Iris pigment epithelial cell (primary cell): ENCODE data around the gene ATOSB.
"Not testable (repeated sequence)": the region's sequence is repeated elsewhere in the genome, so short reads cannot be mapped to it uniquely, and the experiment has no call there.

Source experiments
- DNase-seq: peaks from one replicate; pipeline ENCODE4 v3.0.0-alpha.2; 2011; ENCODE audit warnings: low read depth

Gene ATOSB, protein sequence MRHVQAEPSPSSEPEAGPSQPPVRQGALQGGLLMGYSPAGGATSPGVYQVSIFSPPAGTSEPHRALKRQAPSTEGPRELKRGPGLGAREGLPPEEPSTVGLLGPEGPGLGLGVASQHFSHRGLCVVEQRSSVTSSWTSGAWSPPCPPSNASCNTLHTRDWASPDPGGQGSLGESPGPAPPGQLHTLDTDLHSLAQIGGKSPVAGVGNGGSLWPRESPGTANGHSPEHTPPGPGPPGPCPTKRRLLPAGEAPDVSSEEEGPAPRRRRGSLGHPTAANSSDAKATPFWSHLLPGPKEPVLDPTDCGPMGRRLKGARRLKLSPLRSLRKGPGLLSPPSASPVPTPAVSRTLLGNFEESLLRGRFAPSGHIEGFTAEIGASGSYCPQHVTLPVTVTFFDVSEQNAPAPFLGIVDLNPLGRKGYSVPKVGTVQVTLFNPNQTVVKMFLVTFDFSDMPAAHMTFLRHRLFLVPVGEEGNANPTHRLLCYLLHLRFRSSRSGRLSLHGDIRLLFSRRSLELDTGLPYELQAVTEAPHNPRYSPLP

DNA sequence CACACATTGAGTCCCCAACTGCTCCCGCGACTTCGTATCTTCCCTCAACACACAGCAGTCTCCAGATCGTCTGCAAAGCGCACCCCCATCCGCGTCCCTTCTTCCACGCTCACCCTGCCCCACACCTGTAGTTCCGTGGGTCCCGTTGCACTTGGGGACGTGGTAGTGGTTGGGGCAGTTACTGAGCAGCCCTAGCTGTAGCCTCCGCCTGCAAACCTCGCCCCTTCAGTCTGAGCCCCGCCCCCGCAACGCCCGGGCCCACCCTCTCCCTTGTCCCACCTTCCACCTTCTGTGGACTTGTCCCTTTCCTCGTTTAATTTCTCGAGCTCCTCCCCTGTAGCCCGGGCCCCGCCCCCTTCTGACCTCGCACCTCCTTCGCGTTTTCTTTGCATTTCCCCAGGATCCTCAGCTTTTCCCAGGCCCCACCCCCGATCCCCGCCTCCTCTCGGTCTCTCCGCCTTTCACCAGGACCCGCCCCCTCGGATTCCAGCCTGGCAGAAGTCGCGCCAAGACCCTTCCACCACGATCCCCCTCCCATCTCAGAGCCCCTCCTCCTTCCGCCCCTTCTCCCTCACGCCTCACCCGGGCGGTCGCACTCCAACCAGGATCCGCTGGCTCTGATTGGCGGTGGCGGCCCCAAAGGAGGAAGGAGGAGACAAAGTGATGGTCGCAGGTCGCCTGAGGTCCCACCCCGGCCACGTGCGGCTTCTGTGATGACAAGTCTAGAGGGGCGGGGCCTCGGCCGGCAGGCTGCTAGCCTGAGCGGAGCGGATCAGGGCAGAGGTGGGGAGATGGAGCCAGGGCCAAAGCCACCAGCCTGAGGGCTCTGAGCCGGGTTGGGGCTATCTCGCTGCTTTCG lies at the start of gene ATOSB:
Gene ATOSB (minus strand): TSS at position 183 of the 859 bp plus-strand sequence. CDS start 7,588 bp downstream, outside the sequence.
- peak; percentile 97 for DNase-seq

DNA sequence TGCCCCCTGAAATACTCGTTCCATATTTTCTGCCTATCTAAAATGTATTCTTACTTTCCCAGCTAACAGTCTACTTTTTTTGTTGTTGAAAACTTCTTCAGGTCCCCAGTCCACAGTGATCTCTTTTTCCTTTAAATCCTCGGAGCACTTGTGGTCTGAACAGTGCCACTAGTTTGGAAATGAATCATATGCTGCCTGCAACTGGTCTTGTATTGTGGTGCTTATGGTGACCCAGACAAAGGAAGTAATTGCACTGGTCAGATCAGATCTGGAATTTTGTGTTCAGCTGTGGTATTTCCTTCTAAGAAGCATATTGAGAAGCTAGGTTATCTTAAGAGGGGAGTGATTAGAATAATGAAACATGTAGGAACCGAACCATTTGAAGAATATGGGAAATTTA lies 49.0 kb upstream of the ATOSB start:
- peak; percentile 84 for DNase-seq

DNA sequence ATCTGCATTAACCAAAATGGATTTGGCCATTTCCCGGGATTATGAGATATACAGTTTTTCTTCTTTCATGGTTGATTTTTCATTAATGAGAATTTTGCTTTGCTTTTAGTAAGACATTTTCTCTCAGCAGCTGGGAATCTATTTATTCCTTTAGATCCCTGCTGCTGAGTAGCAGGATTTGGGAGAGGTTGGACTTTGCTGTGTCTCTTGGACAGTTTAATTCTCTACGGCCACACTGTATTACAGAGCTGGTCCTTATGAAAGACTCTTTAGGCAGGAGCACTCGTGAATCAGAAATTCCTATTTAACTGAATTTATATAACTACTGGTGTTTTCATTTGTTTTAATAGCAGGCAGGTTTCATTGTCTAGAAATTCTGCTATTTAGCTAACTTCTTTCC lies 47.8 kb upstream of the ATOSB start:
- DNase-seq, result no peak

DNA sequence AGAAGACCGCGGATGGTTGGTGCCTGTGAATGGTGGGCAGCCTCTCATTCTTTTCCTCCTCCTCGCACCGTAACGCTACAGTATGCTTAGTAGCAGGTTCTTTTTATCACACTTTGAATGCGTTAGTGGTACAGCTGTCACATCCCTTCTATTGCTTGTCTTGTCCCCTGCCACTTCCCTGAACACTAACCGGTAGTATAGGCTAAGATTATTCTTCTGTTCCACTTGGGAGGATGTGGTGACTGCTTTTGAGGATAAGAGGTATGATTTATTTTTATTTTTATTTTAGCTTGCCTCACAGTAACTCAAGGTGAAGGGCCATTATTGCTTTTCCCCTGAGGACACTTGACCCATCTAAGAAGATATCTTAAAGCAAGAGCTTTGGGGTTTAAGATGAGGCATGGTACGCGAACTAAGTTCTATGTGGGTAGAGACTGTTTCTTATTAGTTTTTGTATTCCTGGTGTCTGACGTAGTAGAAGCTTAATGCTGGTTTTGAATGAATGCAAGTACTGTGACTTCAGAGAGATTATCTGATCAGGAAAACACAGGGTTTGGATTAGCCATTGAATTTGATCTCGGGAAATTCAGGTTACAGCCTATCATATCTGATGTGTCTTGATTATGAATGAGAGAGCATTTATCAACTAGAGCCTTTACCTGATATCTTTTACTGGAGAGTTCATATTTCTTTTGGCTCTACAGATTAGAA lies 47.1 kb upstream of the ATOSB start:
- DNase-seq, result peak; percentile 22

DNA sequence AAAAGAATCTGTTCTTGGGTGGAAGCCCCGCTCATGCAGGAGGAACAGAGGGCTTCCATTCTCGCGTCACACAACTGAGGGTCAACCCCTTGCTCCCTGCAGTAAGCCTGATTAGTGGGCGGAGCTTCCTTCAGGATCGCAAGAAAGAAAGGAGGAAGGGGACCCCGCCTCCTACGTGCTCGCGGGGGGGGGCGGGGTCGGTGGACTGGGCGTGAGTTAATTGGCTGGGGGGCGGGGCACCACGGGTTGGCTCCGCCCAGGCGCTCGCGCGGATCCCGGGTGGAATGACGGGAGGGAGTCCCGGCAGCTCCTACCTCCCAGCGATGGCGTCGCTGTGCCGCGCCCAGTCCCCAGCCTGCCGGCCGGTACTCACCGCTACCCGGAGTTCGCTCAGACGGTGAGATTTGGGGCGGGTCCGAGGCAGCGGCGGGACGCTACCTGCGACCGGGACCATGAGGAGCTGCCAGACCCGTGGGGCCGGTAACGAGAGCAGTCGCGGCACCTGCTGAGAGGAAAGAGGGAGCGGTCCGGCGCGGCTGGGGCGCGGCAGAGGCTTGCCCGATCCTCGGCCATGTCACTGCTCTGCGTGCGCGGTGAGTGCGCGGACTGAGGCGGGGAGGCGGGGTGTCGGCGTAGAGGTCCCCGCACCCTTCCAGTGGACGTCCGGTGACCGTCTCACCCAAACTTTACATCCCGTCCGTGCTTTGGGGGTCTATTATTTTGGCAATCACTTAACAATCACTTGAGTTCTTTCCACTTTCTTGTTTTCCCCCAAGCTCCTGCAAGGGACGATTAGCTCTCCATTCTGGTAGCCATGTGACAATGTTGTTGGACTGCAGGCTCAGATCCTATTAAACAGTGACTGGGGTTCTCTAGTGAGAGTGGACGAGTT lies 46.3 kb upstream of the ATOSB start, which contains the start of gene UNC13B:
Gene UNC13B (plus strand): TSS at position 297 of the 892 bp plus-strand sequence. CDS start 275 bp downstream, at position 572.
- DNase-seq, result peak; percentile 89

DNA sequence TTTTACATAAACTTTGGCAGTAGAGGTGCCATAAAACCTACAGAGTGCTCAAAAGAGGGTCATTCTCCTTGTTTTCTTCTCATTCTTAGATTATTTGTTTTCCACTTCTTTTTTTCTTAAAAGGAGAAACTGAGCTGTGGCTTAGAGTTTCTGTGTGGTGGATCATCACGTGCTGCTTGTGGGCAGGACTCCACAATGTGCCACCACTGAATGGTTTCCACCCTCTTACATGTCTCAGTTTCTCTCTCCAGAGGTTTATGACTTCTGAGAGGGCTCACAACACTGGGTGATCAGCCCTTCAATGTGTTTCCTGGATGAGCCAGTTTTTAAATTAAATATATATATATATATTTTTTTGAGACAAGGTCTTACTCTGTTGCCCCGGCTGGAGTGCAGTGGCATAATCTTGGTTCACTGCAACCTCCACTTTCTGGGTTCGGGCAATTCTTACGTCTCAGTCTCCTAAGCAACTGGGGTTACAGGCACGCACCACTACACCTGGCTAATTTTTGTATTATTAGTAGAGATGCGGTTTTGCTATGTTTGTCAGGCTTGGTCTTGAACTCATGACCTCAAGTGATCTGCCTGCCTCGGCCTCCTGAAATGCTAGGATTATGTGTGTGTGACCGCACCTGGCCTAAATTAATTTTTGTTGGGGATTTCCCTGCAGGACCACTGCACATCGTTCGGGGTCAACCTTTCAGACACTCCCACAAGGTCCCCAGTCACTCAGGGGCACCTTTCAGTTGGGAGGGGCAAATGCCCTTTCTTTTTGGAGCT lies 43.0 kb upstream of the ATOSB start:
- DNase-seq, result no peak

DNA sequence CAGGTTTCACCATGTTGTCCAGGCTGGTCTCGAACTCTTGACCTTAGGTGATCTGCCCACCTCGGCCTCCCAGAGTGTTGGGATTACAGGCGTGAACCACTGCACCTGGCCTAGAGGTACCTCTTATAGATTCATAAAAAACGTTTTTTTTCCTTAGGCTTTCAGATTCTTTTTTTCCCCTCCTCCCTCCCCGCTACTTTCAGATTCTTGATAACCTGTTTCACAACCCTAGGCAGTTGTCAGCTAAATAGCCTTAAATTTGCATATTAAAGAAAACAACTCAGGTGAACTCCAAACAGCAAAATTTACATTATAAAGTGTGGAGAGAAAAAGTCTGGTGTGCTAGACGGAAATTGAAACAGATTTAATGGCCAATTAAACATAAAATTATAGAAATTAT lies 42.2 kb upstream of the ATOSB start:
- not testable (repeated sequence) for DNase-seq

DNA sequence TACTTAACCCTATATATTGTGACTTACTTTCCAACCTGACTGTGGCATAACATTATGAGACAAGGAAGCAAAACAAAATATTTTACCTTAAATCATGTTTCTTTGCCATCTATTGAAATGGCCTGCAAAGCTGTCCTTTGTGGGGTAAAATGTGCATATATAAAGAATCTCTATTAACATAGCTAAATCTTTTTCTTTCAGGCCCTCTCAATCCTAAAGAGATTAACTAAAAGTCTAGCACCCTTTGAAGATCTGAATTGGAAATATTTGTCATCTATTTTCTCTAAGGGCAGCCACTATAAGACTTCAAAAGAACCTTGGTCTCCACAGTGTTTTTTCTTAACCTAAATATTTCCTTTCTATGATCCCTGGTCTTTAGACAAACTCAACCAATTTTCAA lies 41.1 kb upstream of the ATOSB start:
- DNase-seq, result no peak

DNA sequence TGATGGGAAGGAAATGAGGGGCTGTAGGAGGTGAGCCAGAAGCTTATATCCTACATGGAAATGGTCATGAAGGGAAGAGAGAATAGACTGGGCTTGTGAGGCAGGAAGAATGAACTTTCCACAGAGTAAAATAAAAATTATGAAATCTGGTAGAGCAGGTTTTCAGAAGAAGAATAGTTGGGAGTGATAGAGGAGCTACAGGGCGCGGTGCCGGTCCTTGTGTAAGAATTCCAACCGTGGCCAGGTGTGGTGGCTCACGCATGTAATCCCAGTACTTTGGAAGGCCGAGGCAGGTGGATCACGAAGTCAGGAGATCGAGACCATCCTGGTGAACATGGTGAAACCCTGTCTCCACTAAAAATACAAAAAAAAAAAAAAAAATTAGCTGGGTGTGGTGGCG lies 37.3 kb upstream of the ATOSB start:
- DNase-seq, result no peak

DNA sequence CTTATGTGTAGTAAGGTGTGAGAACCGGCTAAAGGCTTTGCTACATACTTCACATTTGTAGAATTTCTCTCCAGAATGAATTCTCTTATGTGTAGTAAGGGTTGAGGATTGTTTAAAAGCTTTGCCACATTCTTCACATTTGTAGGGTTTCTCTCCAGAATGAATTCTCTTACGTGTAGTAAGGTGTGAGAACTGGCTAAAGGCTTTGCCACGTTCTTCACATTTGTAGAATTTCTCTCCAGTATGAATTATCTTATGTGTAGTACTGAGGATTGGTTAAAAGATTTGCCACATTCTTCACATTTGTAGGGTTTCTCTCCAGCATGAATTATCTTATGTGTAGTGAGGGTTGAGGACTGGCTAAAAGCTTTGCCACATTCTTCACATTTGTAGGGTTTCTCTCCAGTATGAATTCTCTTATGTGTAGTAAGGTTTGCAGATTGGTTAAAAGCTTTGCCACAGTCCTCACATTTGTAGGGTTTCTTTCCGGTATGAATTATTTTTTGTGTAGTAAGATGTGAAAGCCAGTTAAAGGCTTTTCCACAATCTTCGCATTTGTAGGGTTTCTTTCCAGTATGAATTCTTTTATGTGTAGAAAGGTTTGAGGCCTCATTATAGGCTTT lies 32.4 kb upstream of the ATOSB start:
- DNase-seq, result not testable (repeated sequence)

DNA sequence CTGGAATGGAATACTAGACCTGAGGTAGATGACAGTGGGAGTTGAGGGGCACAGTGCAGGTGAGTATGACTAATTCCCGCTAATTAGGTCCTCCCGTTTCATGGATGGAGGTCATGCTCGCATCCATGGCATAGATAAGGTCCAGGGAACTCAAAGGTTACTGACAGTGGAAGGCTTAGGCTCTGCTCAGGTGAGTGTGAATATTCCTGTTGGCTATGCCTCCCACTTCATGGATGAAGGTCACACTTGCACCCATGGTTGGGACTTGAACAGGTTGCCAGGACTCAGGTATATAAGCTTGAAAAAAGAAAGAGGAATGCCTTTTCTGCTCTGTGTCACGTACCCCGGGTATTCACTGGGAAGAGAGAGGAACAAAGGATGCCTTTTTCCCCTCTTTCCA lies 26.4 kb upstream of the ATOSB start:
- DNase-seq, result no peak

DNA sequence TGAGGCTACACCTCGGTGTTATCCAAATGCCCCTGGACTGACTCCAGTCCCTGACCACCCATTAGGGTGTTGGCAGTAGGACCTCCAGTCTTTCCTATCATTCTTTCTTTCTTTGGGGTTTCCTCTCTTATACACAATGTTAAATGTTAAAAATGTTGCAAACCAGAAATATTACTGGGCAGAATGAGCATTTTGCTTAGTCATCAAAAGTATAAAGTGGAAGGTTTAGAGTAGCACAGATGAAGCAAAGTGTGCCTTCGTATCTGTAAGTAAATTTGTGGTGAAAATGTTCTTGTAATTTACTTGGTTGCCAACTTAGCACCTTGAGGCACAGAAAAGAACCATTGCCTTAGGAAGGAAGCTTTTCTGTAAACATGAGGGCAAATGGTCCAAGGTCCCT lies 24.4 kb upstream of the ATOSB start:
- DNase-seq, result no peak

DNA sequence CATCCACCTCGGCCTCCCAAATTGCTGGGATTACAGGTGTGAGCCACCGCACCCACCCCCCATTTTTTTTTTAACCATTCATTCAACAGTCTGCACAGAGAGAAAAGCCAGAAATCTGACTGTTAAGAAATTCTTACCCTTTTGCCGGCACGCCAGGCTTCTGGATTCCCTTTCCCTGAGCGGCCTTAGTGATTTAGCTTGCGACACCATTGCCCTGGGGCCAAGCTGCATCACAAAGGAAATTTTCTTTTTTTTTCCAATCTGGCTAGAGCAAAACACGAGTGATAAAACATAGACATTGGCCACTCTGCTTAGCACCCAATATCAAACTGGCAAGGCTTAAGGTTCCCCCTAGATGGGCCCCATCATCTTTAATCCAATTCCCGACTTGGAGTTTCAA lies 21.2 kb upstream of the ATOSB start:
- no peak for DNase-seq

DNA sequence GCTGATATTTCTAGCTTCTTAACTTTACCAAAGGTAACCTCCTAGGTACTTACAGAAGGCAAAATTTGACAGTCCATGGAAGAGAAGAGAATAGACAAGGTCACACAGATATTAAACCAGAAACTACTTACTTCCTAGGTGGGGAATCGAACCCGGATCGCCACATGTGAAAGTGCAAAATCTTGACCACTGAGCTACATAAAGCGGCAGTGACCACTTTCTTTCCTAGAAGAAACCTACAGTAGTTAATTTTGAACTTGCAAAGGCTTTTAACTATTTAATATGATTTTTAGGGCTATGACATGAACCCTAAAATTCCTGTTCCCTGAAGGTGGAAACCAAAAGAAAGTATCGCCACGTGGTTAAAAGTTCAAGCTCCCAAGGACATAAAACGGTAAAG lies 20.3 kb upstream of the ATOSB start:
- DNase-seq, result no peak

DNA sequence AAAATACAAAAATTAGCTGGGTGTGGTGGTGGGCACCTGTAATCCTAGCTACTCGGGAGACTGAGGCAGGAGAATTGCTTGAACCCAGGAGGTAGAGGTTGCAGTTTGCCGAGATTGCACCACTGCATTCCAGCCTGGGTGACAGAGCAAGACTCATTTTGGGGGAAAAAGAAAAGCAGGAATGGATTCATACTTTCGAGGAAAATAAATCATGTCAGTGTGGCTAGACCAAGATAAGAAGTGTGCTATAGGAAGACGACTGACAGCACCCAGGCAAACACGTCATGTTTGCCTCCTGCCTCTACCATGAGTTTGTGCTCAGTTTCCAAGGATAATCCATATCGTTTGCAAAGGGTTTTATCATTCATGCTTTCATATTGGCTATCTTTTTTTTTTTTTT lies 19.3 kb upstream of the ATOSB start:
- DNase-seq, result no peak

DNA sequence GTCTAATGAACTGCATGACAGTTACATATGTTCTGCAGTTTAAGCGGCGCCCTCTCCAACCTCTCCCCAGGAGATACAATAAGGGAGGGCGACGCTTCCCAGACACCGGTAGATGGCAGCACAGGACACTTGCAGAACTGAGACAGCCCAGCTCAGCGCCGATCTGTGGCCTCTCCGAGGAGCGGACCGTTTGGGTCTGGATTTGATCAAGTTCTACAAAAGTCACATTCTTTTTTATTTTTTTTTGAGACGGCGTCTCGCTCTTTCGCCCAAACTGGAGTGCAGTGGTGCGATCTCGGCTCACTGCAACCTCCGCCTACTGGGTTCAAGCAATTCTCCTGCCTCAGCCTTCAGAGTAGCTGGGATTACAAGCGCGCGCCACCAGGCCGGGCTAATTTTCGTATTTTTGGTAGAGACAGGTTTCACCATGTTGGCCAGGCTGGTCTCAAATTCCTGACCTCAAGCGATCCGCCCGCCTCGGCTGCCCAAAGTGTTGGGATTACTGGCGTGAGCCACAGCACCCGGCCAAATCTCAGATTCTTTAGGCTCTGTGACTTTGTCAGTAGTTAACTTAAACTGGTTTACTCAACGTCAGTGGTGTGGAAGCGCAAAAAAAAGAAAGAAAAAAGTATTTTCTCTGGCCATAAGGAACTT lies 1.4 kb upstream of the ATOSB start:
- peak; percentile 94 for DNase-seq

DNA sequence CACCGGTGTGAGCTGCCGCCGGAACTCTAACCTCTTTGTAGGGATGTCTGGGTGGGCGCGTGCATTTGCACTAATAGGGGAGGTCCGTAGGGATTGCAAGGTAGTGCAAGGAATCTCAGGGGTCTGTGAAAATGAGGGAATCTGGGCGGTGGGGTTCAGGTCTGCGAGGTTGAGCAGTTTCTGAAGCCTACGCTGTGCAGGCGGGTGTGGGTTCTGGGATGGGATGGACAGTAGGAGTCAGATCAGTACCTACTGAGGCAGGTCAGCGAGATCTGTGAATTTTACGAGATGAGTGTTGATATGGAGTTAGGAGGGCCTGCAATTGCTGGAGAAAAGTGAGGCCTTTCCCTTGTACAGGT lies 856 bp upstream of the ATOSB start:
- DNase-seq, result no peak

DNA sequence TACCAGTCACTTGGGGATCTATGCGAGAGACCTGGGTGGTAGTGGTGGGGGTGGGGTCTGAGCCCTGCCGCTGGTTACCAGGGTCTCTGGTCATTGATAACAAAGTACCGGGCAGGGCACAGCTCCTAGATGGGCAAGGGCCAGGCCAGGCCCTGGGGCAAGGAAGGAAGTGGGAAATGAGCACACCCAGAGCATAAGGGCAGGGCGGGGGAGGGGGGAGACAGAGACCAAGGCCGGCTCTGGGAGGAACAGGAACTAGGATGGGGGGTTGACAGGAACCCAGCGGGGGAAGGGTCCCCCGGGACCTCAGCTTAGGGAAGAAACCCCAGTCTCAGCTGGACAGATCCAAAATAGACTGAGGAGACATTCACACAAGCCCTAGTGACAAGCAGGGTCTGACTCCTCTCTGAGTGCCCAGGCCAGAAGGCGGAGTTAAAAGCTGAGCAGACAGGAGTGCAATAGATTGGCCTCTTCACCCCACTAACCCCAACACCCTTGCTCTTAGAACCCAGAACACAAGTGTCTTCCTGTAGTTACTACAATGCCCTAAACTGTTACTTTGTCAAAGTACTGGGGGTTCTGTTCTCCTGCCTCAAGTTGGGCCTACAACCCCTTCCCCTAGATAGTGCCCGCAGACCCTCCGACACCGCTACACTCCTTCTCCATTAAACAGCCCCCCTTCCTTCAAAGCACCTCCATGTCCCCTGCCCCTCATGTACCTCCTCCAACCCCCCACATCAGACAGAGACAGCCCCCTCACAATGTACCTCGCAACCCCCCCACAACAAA lies 628 bp downstream of the ATOSB start:
- DNase-seq, result peak; percentile 51
